Neural progenitor cell (in vitro differentiated cells): ENCODE data around the gene SLC37A4. TPM values are rescaled to one million over a fixed set of nuclear protein-coding genes. Genes with fewer than 3 reads are reported as not detected.
"Not testable (repeated sequence)": the region's sequence is repeated elsewhere in the genome, so short reads cannot be mapped to it uniquely, and the experiment has no call there.

Experiments used
- DNase-seq: peaks from one replicate; pipeline ENCODE4 v3.0.0-alpha.2; 2016; ENCODE audit warnings: low spot score
- H2AFZ ChIP-seq: fragments of 200-600 bp; sonication (generic); replicated peaks from 2 replicates; pipeline ENCODE4 v1.6.1; 2016; ENCODE audit warnings: antibody characterized with exemption
- H3F3A ChIP-seq: fragments of 200-600 bp; sonication (generic); 2 replicates; pipeline ENCODE4 v1.6.1; 2016; ENCODE audit warnings: antibody characterized with exemption, low read depth
- H3K27ac ChIP-seq: fragments of 200-600 bp; sonication (generic); 2 replicates; pipeline ENCODE4 v1.5.1; 2016; ENCODE audit warnings: mild to moderate bottlenecking
- H3K27me3 ChIP-seq: fragments of 200-600 bp; sonication (generic); 2 replicates; pipeline ENCODE4 v1.6.1; 2016; ENCODE audit warnings: mild to moderate bottlenecking, moderate library complexity
- H3K36me3 ChIP-seq: fragments of 200-600 bp; sonication (generic); 2 replicates; pipeline ENCODE4 v1.5.1; 2016
- H3K4me1 ChIP-seq: fragments of 200-600 bp; sonication (generic); 2 replicates; pipeline ENCODE4 v1.6.1; 2016; ENCODE audit warnings: mixed run types
- H3K4me2 ChIP-seq: fragments of 200-600 bp; sonication (generic); 2 replicates; pipeline ENCODE4 v1.6.1; 2016
- H3K4me3 ChIP-seq: fragments of 200-600 bp; sonication (generic); 2 replicates; pipeline ENCODE4 v1.5.1; 2016
- H3K79me2 ChIP-seq: fragments of 200-600 bp; sonication (generic); 2 replicates; pipeline ENCODE4 v1.6.1; 2016; ENCODE audit warnings: low read depth
- H3K9ac ChIP-seq: fragments of 200-600 bp; sonication (generic); 2 replicates; pipeline ENCODE4 v1.6.1; 2016
- H3K9me3 ChIP-seq: fragments of 200-600 bp; sonication (generic); 2 replicates; pipeline ENCODE4 v1.5.1; 2016; ENCODE audit warnings: low read depth
- H4K20me1 ChIP-seq: fragments of 200-600 bp; sonication (generic); 2 replicates; pipeline ENCODE4 v1.6.1; 2016; ENCODE audit warnings: low read depth
- H3K27ac Mint-ChIP-seq: 3 replicates; pipeline ENCODE4 v1.8.0; 2021; ENCODE audit warnings: mixed read lengths
- H3K27me3 Mint-ChIP-seq: 2 replicates; pipeline ENCODE4 v1.8.0; 2022; ENCODE audit warnings: low read depth, mild to moderate bottlenecking, inconsistent platforms, moderate library complexity, mixed read lengths; ENCODE audit not compliant: insufficient read depth
- H3K36me3 Mint-ChIP-seq: 3 replicates; pipeline ENCODE4 v1.8.0; 2021; ENCODE audit warnings: mixed read lengths
- H3K4me1 Mint-ChIP-seq: 3 replicates; pipeline ENCODE4 v1.8.0; 2021; ENCODE audit warnings: mixed read lengths
- H3K4me3 Mint-ChIP-seq: 3 replicates; pipeline ENCODE4 v1.8.0; 2021; ENCODE audit warnings: mild to moderate bottlenecking, moderate library complexity, mixed read lengths
- H3K9me3 Mint-ChIP-seq: 3 replicates; pipeline ENCODE4 v1.8.0; 2020; ENCODE audit warnings: mixed read lengths
- EZH2 ChIP-seq: fragments of 200-600 bp; sonication (generic); IDR thresholded peaks from 2 replicates; pipeline ENCODE4 v1.6.1; 2017; ENCODE audit warnings: antibody characterized with exemption, mild to moderate bottlenecking, moderate library complexity
- EZH2phosphoT487 ChIP-seq: fragments of 200-600 bp; sonication (generic); IDR thresholded peaks from 2 replicates; pipeline ENCODE4 v1.6.1; 2017; ENCODE audit warnings: antibody characterized with exemption
- total RNA-seq: library from RNA; depleted of rRNA; stranded (reverse); fragments of >200 nt; gene quantifications from 2 replicates; pipeline ENCODE4 v1.2.3, GENCODE V29; 2015; ENCODE audit warnings: low replicate concordance
- TF ChIP-seq, protein P1 (sequence below): fragments of 200-600 bp; sonication (generic); IDR thresholded peaks from 2 replicates; pipeline ENCODE4 v1.5.1; 2017; ENCODE audit warnings: antibody characterized with exemption, mild to moderate bottlenecking

SLC37A4 gene
- total RNA-seq, 1 donor from 2014 or later = 55.2 TPM

DNA sequence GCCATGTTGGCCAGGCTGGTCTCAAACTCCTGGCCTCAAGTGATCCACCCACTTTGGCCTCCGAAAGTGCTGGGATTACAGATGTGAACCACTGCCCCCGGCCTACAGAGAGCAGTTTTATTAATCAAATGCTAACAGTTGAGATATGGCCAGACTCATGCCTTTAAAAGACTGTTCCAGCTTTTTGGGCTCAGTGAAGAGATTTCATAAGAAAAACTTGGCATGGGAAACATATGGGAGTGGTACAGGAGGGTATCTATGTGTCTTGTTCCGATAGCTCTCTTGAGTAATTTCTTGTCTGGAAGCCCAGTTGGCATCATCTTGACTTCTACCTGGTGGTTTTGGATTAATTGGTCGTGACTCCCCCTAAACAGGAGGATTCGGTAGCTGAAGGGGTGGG lies 8.2 kb upstream of the SLC37A4 start:
- no peaks in the 10 kb centered on the region for H3K36me3 Mint-ChIP-seq
- no peak overlapping the region for H3K27ac ChIP-seq
- no peaks in the 10 kb centered on the region for H3K27me3 ChIP-seq
- no peaks in the 10 kb centered on the region for H3K36me3 ChIP-seq
- no peaks in the 10 kb centered on the region for H3K79me2 ChIP-seq
- DNase-seq = no peak
- H3K4me3 ChIP-seq = no peak overlapping the region
- no peak overlapping the region for H2AFZ ChIP-seq
- TF ChIP-seq, protein P1, sequence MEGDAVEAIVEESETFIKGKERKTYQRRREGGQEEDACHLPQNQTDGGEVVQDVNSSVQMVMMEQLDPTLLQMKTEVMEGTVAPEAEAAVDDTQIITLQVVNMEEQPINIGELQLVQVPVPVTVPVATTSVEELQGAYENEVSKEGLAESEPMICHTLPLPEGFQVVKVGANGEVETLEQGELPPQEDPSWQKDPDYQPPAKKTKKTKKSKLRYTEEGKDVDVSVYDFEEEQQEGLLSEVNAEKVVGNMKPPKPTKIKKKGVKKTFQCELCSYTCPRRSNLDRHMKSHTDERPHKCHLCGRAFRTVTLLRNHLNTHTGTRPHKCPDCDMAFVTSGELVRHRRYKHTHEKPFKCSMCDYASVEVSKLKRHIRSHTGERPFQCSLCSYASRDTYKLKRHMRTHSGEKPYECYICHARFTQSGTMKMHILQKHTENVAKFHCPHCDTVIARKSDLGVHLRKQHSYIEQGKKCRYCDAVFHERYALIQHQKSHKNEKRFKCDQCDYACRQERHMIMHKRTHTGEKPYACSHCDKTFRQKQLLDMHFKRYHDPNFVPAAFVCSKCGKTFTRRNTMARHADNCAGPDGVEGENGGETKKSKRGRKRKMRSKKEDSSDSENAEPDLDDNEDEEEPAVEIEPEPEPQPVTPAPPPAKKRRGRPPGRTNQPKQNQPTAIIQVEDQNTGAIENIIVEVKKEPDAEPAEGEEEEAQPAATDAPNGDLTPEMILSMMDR = no peak
- TF ChIP-seq EZH2phosphoT487 = no peak
- no peak for TF ChIP-seq EZH2
- peak overlapping the region; percentile 55 for H3K4me2 ChIP-seq
- H3K27me3 Mint-ChIP-seq = no peaks in the 10 kb centered on the region
- H3K27ac Mint-ChIP-seq = peak overlapping the region; percentile 62
- H3K4me1 Mint-ChIP-seq = peaks cover 17% of the 10 kb centered on the region
- H3K4me3 Mint-ChIP-seq = peak overlapping the region; percentile 57
- H3K9me3 ChIP-seq = no peaks in the 10 kb centered on the region
- H3K9me3 Mint-ChIP-seq = no peaks in the 10 kb centered on the region
- H3F3A ChIP-seq = peaks cover 23% of the 10 kb centered on the region
- H3K9ac ChIP-seq = no peak overlapping the region
- no peaks in the 10 kb centered on the region for H4K20me1 ChIP-seq
- peaks cover 14% of the 10 kb centered on the region for H3K4me1 ChIP-seq

DNA sequence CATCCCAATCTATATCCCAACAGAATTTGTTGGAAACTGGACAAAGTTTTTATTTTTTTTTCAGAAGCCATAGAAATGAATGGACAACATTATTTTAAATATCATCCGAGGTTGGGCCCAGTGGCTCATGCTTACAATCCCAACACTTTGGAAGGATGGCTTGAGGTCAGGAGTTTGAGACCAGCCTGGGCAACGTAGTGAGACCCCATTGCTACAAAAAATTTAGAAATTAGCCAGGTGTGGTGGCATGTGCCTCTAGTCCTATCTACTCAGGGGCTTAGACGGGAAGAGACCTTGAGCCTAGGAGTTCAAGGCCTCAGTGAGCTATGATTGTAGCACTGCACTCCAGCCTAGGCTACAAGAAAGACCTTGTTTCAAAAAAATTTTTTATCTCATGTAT lies 4.1 kb upstream of the SLC37A4 start:
- Histone ChIP-seq H4K20me1 (peaks cover 3% of the 10 kb centered on the region), H3K79me2 (peaks cover 3% of the 10 kb centered on the region), H3K4me2 (no peak overlapping the region), H3K4me1 (peaks cover 8% of the 10 kb centered on the region), H3K9ac (no peak overlapping the region), H3F3A (peaks cover 15% of the 10 kb centered on the region), H3K4me3 (no peak overlapping the region), H3K27ac (no peak overlapping the region), H3K36me3 (no peaks in the 10 kb centered on the region), H3K27me3 (no peaks in the 10 kb centered on the region), H2AFZ (no peak overlapping the region), H3K9me3 (no peaks in the 10 kb centered on the region)
- no peak for TF ChIP-seq EZH2
- no peak for TF ChIP-seq EZH2phosphoT487
- TF ChIP-seq, protein P1 = no peak
- H3K27me3 Mint-ChIP-seq = no peaks in the 10 kb centered on the region
- H3K4me1 Mint-ChIP-seq = peaks cover 12% of the 10 kb centered on the region
- no peak overlapping the region for H3K27ac Mint-ChIP-seq
- no peak for DNase-seq
- no peaks in the 10 kb centered on the region for H3K36me3 Mint-ChIP-seq
- no peak overlapping the region for H3K4me3 Mint-ChIP-seq
- no peaks in the 10 kb centered on the region for H3K9me3 Mint-ChIP-seq

DNA sequence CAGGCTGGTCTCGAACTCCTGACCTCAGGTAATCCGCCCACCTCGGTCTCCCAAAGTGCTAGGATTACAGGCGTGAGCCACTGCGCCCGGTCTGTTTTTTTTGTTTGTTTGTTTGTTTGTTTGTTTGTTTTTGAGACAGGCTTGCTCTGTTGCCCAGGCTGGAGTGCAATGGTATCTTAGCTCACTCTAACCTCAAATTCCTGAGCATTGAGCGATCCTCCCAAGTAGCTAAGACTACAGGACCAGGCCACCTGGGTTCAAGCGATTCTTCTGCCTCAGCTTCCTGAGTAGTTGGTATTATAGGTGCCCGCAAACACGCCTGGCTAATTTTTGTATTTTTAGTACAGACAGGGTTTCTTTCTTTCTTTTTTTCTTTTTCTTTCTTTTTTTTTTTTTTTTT lies 2.7 kb upstream of the SLC37A4 start:
- Histone ChIP-seq H3K79me2 (peaks cover 17% of the 10 kb centered on the region), H3K4me1 (peaks cover 10% of the 10 kb centered on the region), H3F3A (peaks cover 13% of the 10 kb centered on the region), H4K20me1 (peaks cover 15% of the 10 kb centered on the region)
- DNase-seq, H3K4me2 ChIP-seq, H3K27ac ChIP-seq, H3K4me3 Mint-ChIP-seq, H2AFZ ChIP-seq, H3K9me3 ChIP-seq, H3K9ac ChIP-seq, H3K36me3 ChIP-seq, H3K4me3 ChIP-seq, H3K27me3 Mint-ChIP-seq, H3K36me3 Mint-ChIP-seq, H3K9me3 Mint-ChIP-seq, H3K27me3 ChIP-seq, H3K27ac Mint-ChIP-seq: not testable (repeated sequence)
- peaks cover 13% of the 10 kb centered on the region for H3K4me1 Mint-ChIP-seq

DNA sequence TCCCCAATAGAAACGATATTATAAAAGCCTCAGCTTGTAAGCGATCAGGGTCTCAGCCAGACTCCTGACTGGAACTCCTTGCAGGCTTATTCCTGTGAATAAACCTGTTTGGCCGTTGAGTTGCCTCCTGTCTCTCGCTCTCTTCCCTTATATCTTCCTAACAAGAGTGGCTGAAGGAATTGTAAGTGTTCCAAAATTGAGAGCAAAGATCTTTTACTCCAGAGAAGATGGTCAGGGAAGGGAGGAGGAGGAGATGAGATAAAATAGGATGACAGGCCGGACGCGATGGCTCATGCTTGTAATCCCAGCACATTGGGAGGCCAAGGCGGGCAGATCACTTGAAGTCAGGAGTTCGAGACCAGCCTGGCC lies 1.2 kb upstream of the SLC37A4 start:
- no peaks in the 10 kb centered on the region for H3K9me3 Mint-ChIP-seq
- DNase-seq = no peak
- no peaks in the 10 kb centered on the region for H3K27me3 Mint-ChIP-seq
- Histone ChIP-seq H3K4me2 (no peak overlapping the region), H3K36me3 (no peaks in the 10 kb centered on the region), H4K20me1 (peaks cover 22% of the 10 kb centered on the region), H3F3A (peaks cover 13% of the 10 kb centered on the region), H2AFZ (no peak overlapping the region), H3K9me3 (no peaks in the 10 kb centered on the region), H3K27ac (no peak overlapping the region), H3K9ac (no peak overlapping the region), H3K4me3 (no peak overlapping the region), H3K4me1 (peaks cover 10% of the 10 kb centered on the region), H3K27me3 (no peaks in the 10 kb centered on the region), H3K79me2 (peaks cover 28% of the 10 kb centered on the region)
- TF ChIP-seq, protein P1 = no peak
- TF ChIP-seq EZH2 (no peak), EZH2phosphoT487 (no peak)
- peak overlapping the region; percentile 11 for H3K4me3 Mint-ChIP-seq
- H3K4me1 Mint-ChIP-seq = peaks cover 17% of the 10 kb centered on the region
- peaks cover 8% of the 10 kb centered on the region for H3K36me3 Mint-ChIP-seq
- no peak overlapping the region for H3K27ac Mint-ChIP-seq
